ENCODE data around the gene ANKRD17. TPM values are rescaled to one million over a fixed set of nuclear protein-coding genes. Genes with fewer than 3 reads are reported as not detected.

ANKRD17 gene
- total and polyA plus RNA-seq, 2 of the 4 experiments (the other 2 are of a cell fraction), result 28.5 to 75.3 TPM

DNA sequence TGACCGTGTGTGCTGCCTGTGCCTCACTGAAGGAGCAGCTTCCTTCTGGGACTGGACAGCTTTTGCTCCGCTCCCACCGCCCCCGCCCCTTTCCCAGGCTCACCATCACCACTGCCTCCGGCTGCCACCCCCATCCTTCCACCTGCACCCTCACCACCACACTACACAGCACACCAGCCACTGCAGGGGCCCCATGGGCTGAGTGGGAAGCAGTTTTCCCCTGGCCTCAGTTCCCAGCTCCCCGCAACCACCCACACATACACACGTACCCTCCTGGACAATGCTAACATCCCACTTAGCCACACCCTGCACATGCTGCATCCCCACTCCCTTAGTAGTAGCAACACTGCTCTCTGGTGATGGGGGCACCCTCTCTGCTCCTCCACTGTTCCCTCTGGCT is 159.5 kb downstream of the ANKRD17 start:
- ATAC-seq (ENCODE audit: low read depth), result no peak
- H3K4ac ChIP-seq (ENCODE audit: low read depth, low read length), result no peak overlapping the region
- H3K14ac ChIP-seq (replicated peaks; ENCODE audit: low read depth, low read length), result no peak overlapping the region
- H4K5ac ChIP-seq (ENCODE audit: low read depth, low read length), result no peak overlapping the region
- 67% methylated on average over 1 of the region's 7 CpGs; no CpG with 5 or more reads in 1 of the 2 experiments for WGBS, 2 experiments (ENCODE audit: extremely low coverage in 2 of 2, insufficient read length in 1 of 2)
- H2AFZ ChIP-seq (replicated peaks; ENCODE audit: low read length, poor library complexity), result no peak overlapping the region
- no peaks in the 10 kb centered on the region for H3K4me1 ChIP-seq (ENCODE audit: control insufficient read depth, insufficient read depth, low read length)
- peaks cover 9 to 16% of the 10 kb centered on the region in 2 experiments for H3K79me1 ChIP-seq (ENCODE audit: low read depth in 1 of 2, low read length in 2 of 2)
- no peak overlapping the region for H3K27ac ChIP-seq (ENCODE audit: insufficient read depth, low read length)
- intact Hi-C loops (cut with micrococcal nuclease) (no loop called here), in situ Hi-C loops (cut with MboI; ENCODE audit: low sequenced_read_pairs) (no loop called here), dilution Hi-C loops (cut with HindIII; ENCODE audit: low sequenced_read_pairs, unreplicated experiment) (no loop called here)
- peaks cover 41% of the 10 kb centered on the region for H3K36me3 ChIP-seq (ENCODE audit: control insufficient read depth, insufficient read depth, low read length)
- no peak for TF ChIP-seq SMC3 (IDR thresholded peaks at IDR 0.05; ENCODE audit: low read depth, low read length)
- TF ChIP-seq, protein P1, sequence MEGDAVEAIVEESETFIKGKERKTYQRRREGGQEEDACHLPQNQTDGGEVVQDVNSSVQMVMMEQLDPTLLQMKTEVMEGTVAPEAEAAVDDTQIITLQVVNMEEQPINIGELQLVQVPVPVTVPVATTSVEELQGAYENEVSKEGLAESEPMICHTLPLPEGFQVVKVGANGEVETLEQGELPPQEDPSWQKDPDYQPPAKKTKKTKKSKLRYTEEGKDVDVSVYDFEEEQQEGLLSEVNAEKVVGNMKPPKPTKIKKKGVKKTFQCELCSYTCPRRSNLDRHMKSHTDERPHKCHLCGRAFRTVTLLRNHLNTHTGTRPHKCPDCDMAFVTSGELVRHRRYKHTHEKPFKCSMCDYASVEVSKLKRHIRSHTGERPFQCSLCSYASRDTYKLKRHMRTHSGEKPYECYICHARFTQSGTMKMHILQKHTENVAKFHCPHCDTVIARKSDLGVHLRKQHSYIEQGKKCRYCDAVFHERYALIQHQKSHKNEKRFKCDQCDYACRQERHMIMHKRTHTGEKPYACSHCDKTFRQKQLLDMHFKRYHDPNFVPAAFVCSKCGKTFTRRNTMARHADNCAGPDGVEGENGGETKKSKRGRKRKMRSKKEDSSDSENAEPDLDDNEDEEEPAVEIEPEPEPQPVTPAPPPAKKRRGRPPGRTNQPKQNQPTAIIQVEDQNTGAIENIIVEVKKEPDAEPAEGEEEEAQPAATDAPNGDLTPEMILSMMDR (conservative IDR thresholded peaks at IDR 0.05; ENCODE audit: low read depth, low read length), result no peak
- TF ChIP-seq MAFK (IDR thresholded peaks at IDR 0.05; ENCODE audit: low read depth, low read length), result no peak
- TF ChIP-seq NFE2L2 (IDR thresholded peaks at IDR 0.05; ENCODE audit: low read depth, low read length), result no peak
- no peak for TF ChIP-seq CHD1 (IDR thresholded peaks at IDR 0.05; ENCODE audit: low read depth, low read length)
- TF ChIP-seq, protein P2, sequence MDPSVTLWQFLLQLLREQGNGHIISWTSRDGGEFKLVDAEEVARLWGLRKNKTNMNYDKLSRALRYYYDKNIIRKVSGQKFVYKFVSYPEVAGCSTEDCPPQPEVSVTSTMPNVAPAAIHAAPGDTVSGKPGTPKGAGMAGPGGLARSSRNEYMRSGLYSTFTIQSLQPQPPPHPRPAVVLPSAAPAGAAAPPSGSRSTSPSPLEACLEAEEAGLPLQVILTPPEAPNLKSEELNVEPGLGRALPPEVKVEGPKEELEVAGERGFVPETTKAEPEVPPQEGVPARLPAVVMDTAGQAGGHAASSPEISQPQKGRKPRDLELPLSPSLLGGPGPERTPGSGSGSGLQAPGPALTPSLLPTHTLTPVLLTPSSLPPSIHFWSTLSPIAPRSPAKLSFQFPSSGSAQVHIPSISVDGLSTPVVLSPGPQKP (IDR thresholded peaks at IDR 0.05; ENCODE audit: borderline replicate concordance, low read depth, low read length), result no peak
- no peak for TF ChIP-seq MXI1 (IDR thresholded peaks at IDR 0.05; ENCODE audit: borderline replicate concordance, low read depth, low read length)
- TF ChIP-seq FOS (IDR thresholded peaks at IDR 0.05; ENCODE audit: low read depth, low read length), result no peak
- TF ChIP-seq RAD21 (IDR thresholded peaks at IDR 0.05; ENCODE audit: low read length), result no peak
- no peak overlapping the region for H2AK9ac ChIP-seq (replicated peaks; ENCODE audit: low read depth, low read length, poor library complexity)
- no peak overlapping the region for H3K23ac ChIP-seq (ENCODE audit: low read depth, low read length)
- no peak overlapping the region for H2BK15ac ChIP-seq (ENCODE audit: low read depth, low read length)
- H4K91ac ChIP-seq (ENCODE audit: insufficient read depth, low read depth, low read length), result no peak overlapping the region
- no peak overlapping the region for H4K8ac ChIP-seq (ENCODE audit: low read depth in 2 of 2, low read length in 2 of 2)
- no peak overlapping the region for H3K4me3 ChIP-seq (ENCODE audit: insufficient read depth, low read depth, low read length)
- no peak for DNase-seq
- H3K56ac ChIP-seq (ENCODE audit: extremely low read depth, insufficient read depth, low read length), result no peak overlapping the region
- H3K4me2 ChIP-seq (ENCODE audit: low read depth, low read length), result no peak overlapping the region
- ChIA-PET POLR2A (ENCODE audit: unreplicated experiment) (no interaction called here), CTCF (interaction anchor here (1.0 kb wide), 1 partner anchor 17 kb away, joined by 3 read pairs; no protein-coding TSS in a partner anchor)
- H3K9me1 ChIP-seq (ENCODE audit: insufficient read depth, low read length), result 0 out of 2 replicates have a peak, but pooled peaks cover 2% of the 10 kb centered on the region
- no peak overlapping the region for H2AK5ac ChIP-seq (ENCODE audit: low read depth, low read length)
- no peak overlapping the region for H2BK5ac ChIP-seq (ENCODE audit: low read depth, low read length, poor library complexity, severe bottlenecking)
- no peak overlapping the region for H3K18ac ChIP-seq (ENCODE audit: low read depth, low read length)
- no peak overlapping the region for H2BK20ac ChIP-seq (ENCODE audit: low read depth, low read length)
- no peaks in the 10 kb centered on the region for H3K9me3 ChIP-seq (ENCODE audit: control insufficient read depth, insufficient read depth, low read length)
- no peak overlapping the region for H3K9ac ChIP-seq (ENCODE audit: low read depth, low read length)
- no peaks in the 10 kb centered on the region; the same call in 1 of the 2 replicates for H4K20me1 ChIP-seq (ENCODE audit: insufficient read depth, low read length)
- H2BK120ac ChIP-seq (ENCODE audit: low read depth, low read length), result no peak overlapping the region
- BruUV-seq (replicated peaks), result no TSS peak
- no peaks in the 10 kb centered on the region for H3K27me3 ChIP-seq (ENCODE audit: control insufficient read depth, insufficient read depth, low read length)

Data from IMR-90 (cell line).